ENCODE data around the gene LRP6. TPM values are rescaled to one million over a fixed set of nuclear protein-coding genes. Genes with fewer than 3 reads are reported as not detected.
"Not testable (repeated sequence)": the region's sequence is repeated elsewhere in the genome, so short reads cannot be mapped to it uniquely, and the experiment has no call there.

The LRP6 gene
- total RNA-seq, 1 experiment from 2014 or later, result 21.1 TPM

DNA sequence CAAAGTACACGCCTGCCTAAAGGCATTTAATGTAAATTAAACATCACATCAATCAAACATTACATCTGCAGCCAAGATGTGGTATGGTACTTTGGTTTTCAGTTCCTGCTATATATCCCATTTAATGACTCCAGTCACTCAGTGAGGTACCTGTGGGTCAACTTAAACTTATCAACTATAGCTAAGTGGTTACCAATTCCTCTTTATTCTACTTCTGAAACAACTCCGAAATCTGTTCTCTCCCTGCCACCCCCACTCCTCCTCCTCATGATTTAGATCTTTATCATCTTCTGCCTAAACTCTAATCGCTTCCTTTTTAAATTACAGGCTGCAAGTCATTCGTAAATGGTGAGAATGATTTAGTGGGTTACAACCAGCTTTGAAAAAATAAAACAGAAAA is 138.2 kb downstream of the LRP6 start:
- DNase-seq (ENCODE audit: extremely low read depth, low read depth), result no peak

DNA sequence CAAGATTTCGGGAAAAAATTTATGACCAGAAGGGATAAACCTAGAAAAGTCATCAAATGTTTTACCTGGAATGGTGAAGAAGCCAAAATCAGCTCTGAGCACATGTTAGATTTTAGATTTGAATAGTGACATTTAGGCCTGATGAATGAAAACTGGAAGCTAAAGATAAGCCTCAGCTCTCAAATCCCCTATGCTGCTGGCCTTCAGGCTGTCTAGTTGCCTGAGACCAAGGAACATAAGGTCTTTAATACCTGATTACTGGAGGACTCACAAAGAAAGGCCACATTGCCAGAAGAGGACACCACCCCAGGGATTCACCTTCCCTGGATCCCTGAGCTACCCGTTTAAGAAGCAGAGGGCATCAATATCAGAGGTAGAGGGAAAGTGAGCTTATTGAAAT is 139.5 kb downstream of the LRP6 start:
- DNase-seq (ENCODE audit: extremely low read depth, low read depth), result no peak

DNA sequence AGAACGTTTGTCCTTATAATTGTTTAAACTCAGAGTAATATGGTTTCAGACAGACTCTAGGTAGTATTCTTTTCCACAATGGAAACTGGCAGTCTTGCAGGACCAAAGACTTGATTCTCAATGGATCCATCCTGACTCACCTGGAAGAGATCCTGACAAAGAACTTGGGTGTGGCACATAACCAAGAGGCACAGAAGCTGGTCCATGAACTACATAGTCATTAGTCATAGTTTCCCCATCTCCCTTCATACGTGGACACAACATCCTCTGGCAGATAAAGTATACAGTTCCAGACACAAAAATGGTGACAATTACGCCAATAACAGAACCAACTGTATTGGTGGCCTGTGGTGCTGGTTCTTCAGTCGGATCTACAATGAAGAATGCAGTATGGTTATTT is 140.3 kb downstream of the LRP6 start:
- DNase-seq (ENCODE audit: extremely low read depth, low read depth), result no peak

DNA sequence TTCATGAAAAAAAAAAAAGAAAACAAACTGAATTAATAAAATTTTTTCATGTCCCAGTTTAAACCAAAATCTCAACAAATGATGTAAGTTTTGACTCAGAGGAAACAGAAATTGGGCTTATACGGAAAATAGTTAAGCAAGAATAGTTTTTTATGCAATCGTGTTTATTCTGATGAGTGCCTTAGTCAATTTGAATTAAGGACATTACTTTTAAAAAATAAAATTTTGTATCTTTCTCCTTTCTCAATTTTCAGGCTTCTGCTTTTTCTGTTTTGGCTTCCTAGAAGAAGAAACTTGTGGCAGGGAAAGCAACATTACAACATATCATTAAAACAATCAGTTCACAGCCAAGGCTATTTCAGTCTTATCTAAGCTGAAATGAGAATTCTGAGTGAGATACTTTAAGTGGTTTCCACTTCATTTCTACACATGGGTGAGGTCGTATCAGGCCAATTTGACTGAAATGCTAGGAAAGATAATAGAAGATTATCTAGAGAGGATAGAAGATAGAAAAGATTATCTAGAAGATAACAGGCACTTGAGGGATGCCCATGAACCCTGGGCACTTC is 143.7 kb downstream of the LRP6 start:
- DNase-seq (ENCODE audit: extremely low read depth, low read depth), result no peak

DNA sequence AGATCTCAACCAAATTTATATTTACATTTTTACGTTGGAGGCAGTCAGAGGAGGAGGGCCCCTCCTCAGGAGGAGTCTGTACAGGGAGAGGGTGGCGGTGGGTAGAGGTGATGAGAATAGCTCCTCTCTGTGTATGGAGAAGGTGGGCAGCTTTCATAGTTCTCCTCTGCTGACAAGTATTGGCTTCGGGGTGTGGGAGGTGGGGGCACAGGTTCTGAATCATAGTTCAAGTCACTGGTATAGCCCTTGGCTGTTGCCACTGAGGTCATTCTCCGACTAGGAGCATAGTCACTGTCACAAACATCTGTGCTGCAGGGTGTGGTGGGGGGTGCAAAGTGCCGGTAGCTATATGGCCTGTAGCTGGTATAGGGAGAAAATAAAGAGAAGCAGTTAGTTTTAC is 145.8 kb downstream of the LRP6 start:
- no peak for DNase-seq (ENCODE audit: extremely low read depth, low read depth)

DNA sequence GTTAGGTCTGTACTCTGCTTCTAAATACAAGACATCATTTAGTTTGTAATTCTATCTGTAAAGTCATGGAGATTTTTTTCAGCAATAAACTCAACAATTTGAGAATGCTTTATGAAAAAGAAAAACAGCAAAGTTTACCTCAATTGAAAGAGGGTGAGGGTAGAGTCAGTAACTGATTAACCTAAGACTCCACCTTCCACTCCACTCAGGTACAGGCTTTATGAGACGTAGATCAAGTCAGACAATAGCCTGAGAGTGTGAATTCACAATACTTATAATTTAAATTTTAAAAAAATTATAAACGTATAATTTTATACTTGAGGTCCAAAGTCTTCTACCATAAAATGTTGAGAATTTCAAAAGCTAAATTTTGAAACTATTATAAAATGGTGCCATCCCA is 150.2 kb downstream of the LRP6 start:
- no peak for DNase-seq (ENCODE audit: extremely low read depth, low read depth)

DNA sequence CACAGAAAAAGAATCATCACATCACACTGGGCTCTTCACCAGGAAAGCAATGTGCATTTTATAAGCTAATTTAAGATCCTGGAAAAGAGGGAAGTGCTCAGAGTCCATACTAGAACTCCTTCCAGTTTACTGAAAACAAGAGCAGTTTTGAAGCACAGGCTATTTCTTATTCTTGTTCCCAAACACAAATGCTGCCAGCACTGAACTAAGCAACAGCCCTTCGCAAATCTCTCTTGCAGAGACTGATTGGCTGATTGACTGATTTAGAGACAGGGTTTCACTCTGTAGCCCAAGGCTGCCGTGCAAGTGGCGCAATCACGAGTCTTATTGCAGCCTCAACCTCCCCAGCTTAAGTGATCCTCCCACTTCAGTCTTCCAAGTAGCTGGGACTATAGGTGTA is 151.3 kb downstream of the LRP6 start:
- DNase-seq (ENCODE audit: extremely low read depth, low read depth), result no peak

DNA sequence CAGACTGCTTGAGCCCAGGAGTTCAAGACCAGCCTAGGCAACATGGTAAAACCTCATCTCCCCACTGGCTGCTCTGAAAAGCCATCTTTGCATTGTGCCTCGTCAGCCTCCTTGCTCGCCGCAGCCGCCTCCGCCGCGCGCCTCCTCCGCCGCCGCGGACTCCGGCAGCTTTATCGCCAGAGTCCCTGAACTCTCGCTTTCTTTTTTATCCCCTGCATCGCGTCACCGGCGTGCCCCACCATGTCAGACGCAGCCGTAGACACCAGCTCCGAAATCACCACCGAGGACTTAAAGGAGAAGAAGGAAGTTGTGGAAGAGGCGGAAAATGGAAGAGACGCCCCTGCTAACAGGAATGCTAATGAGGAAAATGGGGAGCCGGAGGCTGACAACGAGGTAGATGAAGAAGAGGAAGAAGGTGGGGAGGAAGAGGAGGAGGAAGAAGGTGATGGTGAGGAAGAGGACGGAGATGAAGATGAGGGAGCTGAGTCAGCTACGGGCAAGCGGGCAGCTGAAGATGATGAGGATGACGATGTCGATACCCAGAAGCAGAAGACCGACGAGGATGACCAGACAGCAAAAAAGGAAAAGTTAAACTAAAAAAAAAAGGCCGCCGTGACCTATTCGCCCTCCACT is 155.8 kb downstream of the LRP6 start:
- DNase-seq (ENCODE audit: extremely low read depth, low read depth), result not testable (repeated sequence)

DNA sequence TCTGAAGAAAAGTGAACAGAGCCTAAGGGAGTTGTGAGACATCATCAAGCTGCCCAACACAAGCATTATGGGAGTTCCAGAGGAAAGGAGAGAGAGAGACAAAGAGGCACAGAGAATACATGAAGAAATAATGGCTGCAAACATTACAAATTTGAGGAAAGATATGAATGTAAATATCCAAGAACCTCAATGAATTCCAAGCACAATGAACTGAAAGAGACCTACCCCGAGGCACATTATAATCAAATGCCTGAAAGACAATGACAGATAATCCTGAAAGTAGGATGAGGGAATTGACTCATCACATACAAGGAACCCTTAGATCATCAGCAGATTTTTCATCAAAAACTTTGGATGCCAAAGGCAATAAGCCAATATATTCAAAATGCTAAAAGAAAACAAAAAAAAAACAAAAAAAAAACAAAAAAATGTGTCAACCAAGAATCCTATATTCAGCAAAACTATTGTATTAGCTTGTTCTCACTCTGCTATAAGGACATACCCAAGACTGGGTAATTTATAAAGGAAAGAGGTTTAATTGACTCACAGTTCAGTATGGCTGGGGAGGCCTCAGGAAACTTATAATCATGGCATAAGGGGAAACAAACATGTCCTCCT is 158.3 kb downstream of the LRP6 start:
- DNase-seq (ENCODE audit: extremely low read depth, low read depth), result no peak

DNA sequence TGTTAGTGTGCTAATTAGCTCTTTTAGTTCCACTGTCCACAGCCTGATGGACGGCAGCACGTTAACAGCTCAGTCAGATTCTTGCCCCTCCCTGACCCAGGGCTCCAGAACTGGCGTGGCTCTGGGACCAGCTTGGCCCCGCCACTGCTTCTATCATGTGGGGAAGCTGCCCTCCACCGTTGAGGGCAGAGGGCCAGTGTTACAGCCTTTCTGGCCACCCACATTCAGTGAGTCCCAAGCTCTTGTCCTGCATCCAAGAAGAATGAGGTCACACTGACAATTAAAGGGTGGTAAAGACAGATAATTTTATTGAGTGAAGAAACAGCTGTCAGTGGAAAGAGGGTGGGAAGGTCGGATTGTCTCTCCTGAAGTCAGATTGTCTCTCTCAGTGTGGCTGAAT is 159.2 kb downstream of the LRP6 start:
- no peak for DNase-seq (ENCODE audit: extremely low read depth, low read depth)

DNA sequence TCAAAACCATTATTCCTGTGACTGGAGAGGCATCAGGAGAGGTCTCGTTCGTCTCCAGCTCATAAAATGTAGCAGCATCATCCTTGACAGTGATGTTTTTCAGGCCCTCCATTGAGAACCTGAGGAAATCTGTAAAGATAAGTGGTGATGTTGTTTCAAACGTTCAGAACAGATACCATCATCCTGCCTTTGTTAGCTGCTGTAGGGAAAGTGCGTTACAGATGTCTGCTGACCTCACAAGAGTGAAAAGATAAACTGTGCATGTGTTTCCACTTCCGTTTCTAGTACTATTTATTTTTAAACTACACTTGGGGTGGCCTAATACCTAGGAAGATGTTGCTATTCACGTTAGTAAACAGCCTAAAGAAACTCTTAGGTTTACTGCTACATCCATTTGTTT is 167.7 kb downstream of the LRP6 start:
- DNase-seq (ENCODE audit: extremely low read depth, low read depth), result no peak

DNA sequence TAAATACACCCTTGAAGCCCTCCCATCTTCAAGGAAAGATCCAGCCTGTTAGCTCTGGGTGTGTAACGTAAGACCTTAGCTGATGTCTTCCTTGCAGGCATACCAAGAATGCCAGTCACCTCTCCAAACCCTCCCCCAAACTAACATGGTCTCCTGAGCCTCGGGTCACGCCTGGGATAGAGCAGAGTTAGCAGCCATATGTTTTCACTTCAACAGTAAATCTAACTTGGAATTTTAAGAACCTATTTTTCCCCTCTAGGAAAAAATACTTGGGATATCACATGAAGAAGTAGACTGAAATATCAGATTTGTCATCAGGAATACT is 168.2 kb downstream of the LRP6 start:
- no peak for DNase-seq (ENCODE audit: extremely low read depth, low read depth)

DNA sequence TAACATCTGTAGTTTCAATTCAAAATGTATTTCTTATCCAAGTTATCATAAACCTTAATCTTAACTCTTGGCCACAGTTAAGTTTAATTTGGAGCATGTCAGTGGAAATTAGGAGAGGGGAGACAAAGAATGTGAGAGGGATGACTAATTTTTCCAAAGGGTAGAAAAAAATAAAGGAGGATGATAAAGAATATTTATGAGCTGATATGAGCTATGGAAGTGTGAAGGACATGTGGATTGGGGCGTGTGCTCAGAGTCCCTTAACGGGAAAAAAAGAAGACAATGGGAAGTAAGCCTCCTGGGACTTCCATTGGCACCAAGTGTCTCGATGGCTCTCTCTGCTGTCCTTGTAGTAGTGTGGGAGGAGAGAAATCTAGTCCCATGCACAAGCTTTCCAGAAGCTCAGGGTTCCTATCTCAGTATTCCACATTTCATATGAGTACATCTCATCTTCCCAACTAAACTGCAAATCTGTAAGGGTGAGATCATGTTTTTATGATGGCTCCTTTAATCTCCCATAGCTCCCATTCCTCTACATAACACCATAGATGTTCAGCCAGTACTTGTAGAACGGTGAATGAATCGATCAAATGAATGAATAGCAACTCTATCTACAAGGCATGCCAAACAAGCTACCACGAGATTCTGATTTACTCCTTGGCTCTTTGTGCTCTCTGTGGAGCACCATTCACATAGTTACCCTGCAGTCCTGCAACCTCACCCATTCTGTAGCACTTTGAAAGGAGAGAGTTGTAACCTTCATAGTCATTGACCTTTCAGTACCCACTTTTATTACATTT is 168.8 kb downstream of the LRP6 start:
- DNase-seq (ENCODE audit: extremely low read depth, low read depth), result no peak

DNA sequence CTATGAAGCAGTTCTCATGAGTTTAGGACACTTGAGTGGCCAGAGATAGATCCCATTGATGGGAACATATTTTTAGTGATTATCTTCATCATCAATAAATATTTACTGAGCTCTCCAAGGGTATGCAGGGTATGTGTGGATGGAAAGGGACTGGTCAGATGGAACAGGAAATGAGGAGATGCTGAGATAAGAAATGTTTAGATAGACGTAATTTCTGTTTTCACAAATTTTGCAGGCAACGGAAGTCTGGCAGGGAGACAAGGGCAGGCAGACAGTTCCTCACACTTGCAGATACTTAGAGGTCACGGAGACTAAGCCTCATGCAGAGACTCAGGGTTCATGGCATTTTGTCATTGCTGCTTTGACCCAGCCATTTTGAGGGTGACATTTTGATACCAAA is 171.8 kb downstream of the LRP6 start:
- no peak for DNase-seq (ENCODE audit: extremely low read depth, low read depth)

DNA sequence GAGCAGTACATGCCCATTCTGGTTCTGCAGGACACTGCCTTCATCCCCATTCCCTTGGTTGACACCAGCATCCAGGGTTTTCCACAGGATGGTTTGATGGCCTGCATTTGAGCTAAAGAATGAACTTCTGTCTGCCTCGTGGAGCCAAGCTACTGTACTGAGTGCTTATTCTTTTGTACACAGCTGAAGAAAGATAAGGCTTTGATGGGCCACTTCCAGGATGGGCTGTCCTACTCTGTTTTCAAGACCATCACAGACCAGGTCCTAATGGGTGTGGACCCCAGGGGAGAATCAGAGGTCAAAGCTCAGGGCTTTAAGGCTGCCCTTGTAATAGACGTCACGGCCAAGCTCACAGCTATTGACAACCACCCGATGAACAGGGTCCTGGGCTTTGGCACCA is 172.4 kb downstream of the LRP6 start:
- DNase-seq (ENCODE audit: extremely low read depth, low read depth), result no peak

DNA sequence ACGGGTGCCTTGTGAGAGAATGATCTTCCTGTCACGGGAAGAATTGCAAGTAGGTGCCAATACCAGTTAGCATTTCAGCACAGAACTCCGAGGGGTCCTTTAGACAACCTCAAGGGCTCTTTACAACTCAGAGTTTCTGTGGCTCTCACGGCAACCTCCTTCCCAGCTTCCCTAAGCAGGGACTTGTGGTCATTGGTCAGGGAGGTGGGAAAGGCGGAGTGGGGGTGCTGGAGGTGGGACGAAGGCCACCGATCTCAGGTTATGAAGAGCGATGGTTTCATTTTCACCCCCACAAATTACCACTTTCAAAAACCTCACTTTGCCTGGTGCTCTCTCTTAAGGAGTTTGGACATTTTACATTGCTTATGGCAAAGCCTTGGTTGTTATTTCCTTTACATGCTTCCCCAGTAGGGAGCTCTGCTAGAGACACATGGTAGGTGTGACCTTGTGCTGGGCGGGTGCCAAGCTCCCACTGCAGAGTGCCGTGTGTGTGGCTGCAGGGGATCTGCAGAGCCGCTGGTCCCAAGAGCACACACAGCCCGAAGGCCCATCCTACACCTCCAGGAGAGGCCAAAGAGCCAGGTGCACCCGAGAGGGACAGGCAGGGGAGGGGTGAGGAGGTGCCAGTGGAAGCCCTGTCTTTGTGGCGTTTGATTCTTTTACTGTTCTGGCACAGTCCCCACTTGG is 174.7 kb downstream of the LRP6 start:
- no peak for DNase-seq (ENCODE audit: extremely low read depth, low read depth)

DNA sequence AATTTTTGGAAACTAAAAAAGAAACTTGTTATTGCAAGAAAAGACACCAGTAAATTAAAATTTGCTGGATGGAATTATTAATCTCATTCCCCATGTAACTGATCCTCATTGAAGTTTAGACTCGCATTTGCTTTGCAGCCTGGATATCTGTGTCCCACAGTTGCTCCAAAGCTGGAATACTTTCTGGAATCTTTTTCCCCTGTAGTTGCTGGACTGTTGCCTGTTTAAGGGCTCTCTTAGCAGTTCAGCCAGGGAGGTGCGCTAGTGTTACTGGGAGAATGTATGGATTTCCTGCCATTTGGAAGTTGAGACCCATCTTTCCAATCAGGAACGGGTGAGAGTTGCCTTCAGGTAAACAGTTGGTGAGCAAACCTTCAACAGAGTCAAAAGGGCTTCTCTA is 175.8 kb downstream of the LRP6 start:
- no peak for DNase-seq (ENCODE audit: extremely low read depth, low read depth)

DNA sequence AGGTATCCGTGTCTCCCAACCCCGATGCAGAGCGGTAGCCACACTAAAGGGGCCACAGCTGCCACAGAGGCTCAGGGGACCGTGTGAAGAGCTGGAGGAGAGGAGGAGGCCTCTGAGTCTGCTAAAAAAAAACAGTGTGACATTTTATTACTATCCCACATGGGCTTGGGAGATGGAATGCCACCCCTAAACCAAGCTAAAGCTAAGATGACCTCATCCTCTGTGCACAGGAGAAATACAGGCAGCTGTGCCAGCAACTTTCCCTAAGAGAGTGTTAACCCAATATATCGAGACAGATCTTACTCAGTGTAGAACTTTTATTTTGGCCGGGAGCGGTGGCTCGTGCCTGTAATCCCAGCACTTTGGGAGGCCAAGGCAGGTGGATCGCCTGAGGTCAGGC is 178.1 kb downstream of the LRP6 start:
- DNase-seq (ENCODE audit: extremely low read depth, low read depth), result no peak

DNA sequence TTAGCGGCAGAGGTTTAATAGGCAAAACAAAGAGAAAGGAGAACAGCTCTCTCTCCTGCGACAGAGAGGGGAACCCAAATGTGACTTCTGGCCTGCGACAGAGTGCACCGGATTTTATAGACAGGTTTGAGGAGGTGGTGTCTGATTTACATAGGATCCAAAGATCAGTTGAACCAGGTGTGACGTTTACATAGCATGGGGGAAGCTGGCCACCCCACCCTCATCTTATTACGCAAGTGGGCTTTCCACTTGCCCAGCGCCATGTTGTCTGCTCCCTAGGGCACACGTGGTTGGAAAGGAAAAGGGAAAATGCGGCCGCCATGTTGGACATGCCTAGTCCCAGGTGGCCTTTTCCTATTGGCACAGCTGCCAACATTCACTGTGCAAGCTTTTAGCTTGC is 178.7 kb downstream of the LRP6 start:
- DNase-seq (ENCODE audit: extremely low read depth, low read depth), result no peak

DNA sequence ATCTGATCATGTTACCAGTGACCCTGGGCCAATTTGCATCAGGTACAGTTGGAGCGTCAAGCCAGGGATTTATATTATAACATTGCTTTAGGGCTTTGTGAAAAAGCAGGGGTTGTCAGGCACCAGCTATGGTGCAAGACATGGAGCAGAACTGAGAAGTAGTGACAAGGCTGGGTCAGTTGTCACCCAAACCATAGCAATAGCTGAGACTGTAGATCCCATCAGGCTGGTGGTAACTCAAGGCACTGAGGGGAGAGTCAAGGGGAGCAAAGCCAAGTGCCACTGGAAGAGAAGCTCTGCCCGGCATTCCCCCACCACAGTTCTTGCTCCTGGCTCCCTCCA is 179.2 kb downstream of the LRP6 start:
- DNase-seq (ENCODE audit: extremely low read depth, low read depth), result no peak

DNA sequence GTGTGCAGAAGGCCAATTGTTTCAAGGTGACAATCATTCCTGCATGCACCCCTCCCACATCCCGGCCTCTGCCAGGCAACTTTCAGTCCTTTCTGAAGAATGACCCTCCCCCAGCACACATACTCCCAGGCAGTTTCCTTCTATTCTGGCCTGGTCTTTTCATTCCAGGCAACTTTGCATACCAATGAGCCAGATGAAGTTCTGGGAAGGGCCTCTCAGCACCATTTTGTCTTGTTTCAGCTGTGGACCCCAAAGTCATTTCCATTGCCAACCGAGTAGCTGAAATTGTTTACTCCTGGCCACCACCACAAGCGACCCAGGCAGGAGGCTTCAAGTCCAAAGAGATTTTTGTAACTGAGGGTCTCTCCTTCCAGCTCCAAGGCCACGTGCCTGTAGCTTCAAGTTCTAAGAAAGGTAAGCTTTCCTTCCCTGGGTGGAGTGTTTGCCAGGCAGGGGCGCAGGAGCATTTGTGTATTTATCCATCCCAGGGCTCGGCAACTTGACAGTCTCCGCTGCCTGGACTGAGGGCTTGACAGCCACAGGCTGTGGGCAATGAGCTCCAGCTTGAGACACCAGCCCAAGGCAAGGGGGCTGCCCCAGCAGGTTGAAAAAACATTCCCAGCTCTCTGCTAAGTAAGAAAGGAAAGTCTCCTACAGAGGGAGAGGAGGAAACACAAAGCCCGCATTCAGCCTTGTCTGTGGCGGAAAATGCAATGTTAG is 179.7 kb downstream of the LRP6 start:
- no peak for DNase-seq (ENCODE audit: extremely low read depth, low read depth)
